Pancreas (tissue), 10 donors: ENCODE results near the gene AARSD1. TPM values are rescaled to one million over a fixed set of nuclear protein-coding genes. Genes with fewer than 3 reads are reported as not detected.
"Not testable (repeated sequence)": the region's sequence is repeated elsewhere in the genome, so short reads cannot be mapped to it uniquely, and the experiment has no call there.

Experiments
- ATAC-seq, 4 donors: fragments of 200-7000 bp; cut with Tn5 transposase; one replicate each; pipeline versions ENCODE4 v1.8.0 to v1.9.1; 2020; ENCODE audit warnings: mild to moderate bottlenecking in 4 of 4, moderate library complexity in 4 of 4
- DNase-seq, 6 donors: peaks; one replicate each; pipeline ENCODE4 v3.0.0-alpha.2; 2020
- FAIRE-seq: peaks from 2 replicates; lab custom pipeline; 2012; peaks lifted over from hg19 to GRCh38; lab: Jason Lieb, UNC
- H3K27ac ChIP-seq, 4 donors: fragments of 200-600 bp; sonication (generic); 1 replicate in 3 of 4; 2 replicates in 1 of 4; pipeline versions ENCODE4 v1.5.0 to v1.8.0; 2020
- H3K27me3 ChIP-seq, 4 donors: fragments of 200-600 bp; one replicate each; pipeline ENCODE4 v1.8.0; 2021
- H3K36me3 ChIP-seq, 3 donors: fragments of 200-600 bp; sonication (generic) in 1 of 3; one replicate each; pipeline versions ENCODE4 v1.5.0 to v1.8.0; 2020 to 2021
- H3K4me1 ChIP-seq, 3 donors: fragments of 200-600 bp; one replicate each; pipeline ENCODE4 v1.8.0; 2021
- H3K4me3 ChIP-seq, 4 donors: fragments of 200-600 bp; sonication (generic) in 2 of 4; one replicate each; pipeline versions ENCODE4 v1.5.0 to v1.8.0; 2020 to 2021
- H3K9me3 ChIP-seq, 4 donors: fragments of 200-600 bp; one replicate each; pipeline ENCODE4 v1.8.0; 2021
- WGBS, 2 donors: extraction: QIAGEN DNeasy Blood & Tissue Kit; methylation state at CpG; one replicate each; pipeline ENCODE4 v1.1.7; 2013; 5-methylcytosine and 5-hydroxymethylcytosine counted together
- intact Hi-C, 3 donors: fragments of 100-400 bp; cut with DNase I; formaldehyde crosslinking; loops; one replicate each; pipeline versions ENCODE4 v1.11.1 to v1.14.2; 2022
- polyA plus RNA-seq, 2 donors: library from polyadenylated mRNA; stranded (reverse); fragments of 200-250 nt; gene quantifications; one replicate each; pipeline ENCODE4 v1.2.3, GENCODE V29; 2013
- total RNA-seq, 6 donors: library from RNA; stranded (reverse); fragmentation: NEBNext Ultra II Directional in 4 of 6; extraction: Animal tissue kit (Norgen Biotek cat#: 25700) in 4 of 6; gene quantifications; one replicate each; pipeline versions ENCODE4 v1.2.1 to v1.2.4, GENCODE V29; 2021 to 2023
- TF ChIP-seq, protein P1 (sequence below), 4 donors: fragments of 200-600 bp; sonication (generic) in 3 of 4; IDR thresholded peaks; one replicate each; pipeline versions ENCODE4 v1.5.0 to v1.8.0; 2021; ENCODE audit warnings: antibody characterized with exemption in 4 of 4
- donor health status: healthy with polysubstance abuse.
- donor health status: DM: no; HTN: no; CAD: no; lungs with moderate emphysema.
- donor health status: DM: no; HTN: no; CAD: no.
- donor health status: control.
- donor health status: control.
- donor health status: Bipolar disorder and iron deficiency.
- donor health status: DM: yes; HTN: yes; CAD: no.
- donor health status: DM: no; HTN: no; CAD: no.
- donor health status: DM: no; HTN: no; CAD: no.
- donor health status: DM: yes; HTN: yes; CAD: no.

AARSD1 gene
- total and polyA plus RNA-seq, 8 donors = 20.4 to 89.1 (median 27.9) TPM

DNA sequence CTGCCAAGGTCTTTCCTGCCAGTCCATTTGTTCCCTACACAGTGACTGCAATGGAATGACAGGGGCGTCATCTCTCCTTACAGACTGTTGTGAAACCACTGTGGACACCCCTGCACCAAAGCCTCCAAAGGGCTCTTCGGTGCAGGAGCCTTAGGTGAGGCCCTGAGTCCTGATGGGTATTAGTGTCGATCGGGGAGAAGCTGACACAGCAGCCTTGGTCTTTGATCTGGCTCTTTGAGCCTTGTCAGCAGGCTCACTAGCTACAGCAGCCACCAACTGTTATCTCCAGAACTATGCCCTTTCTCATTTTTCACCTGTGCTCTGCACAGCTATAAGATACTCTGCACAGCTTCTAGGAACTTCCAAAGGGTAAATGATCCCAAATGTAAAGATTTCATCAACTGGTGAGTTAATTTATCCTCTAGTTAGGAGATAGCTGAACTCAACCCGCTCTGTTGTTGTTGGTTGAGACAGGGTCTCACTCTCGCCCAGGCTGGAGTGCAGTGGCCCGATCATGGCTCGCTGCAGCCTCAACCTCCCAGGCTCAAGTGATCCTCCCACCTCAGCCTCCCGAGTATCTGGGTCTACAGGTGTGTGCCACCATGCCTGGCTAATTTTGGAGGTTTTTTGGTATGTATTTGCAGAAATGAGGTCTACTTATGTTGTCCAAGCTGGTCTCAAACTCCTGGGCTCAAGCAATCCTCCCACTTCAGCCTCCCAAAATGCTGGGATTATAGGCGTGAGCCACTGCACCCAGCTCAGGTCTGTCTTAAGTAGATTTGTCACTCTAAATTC is 44.0 kb downstream of the AARSD1 start:
- TF ChIP-seq, protein P1, sequence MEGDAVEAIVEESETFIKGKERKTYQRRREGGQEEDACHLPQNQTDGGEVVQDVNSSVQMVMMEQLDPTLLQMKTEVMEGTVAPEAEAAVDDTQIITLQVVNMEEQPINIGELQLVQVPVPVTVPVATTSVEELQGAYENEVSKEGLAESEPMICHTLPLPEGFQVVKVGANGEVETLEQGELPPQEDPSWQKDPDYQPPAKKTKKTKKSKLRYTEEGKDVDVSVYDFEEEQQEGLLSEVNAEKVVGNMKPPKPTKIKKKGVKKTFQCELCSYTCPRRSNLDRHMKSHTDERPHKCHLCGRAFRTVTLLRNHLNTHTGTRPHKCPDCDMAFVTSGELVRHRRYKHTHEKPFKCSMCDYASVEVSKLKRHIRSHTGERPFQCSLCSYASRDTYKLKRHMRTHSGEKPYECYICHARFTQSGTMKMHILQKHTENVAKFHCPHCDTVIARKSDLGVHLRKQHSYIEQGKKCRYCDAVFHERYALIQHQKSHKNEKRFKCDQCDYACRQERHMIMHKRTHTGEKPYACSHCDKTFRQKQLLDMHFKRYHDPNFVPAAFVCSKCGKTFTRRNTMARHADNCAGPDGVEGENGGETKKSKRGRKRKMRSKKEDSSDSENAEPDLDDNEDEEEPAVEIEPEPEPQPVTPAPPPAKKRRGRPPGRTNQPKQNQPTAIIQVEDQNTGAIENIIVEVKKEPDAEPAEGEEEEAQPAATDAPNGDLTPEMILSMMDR (IDR thresholded peaks at IDR 0.05) = no peak
- DNase-seq (no peak), FAIRE-seq (no peak), ATAC-seq (peak; percentile 36 to 61 (median 54))
- 64 to 71% methylated on average over 10 of the region's 10 CpGs for WGBS, 2 donors
- Histone ChIP-seq H3K27me3 (no peaks in the 10 kb centered on the region), H3K36me3 (no peaks in the 10 kb centered on the region), H3K9me3 (no peaks in the 10 kb centered on the region), H3K27ac (peak overlapping the region in 3 of 4 donors; percentile 28 to 48 (median 45)), H3K4me3 (no peak overlapping the region), H3K4me1 (peaks cover 31 to 41% (median 36%) of the 10 kb centered on the region in 3 donors)
- intact Hi-C loops = no loop called here

DNA sequence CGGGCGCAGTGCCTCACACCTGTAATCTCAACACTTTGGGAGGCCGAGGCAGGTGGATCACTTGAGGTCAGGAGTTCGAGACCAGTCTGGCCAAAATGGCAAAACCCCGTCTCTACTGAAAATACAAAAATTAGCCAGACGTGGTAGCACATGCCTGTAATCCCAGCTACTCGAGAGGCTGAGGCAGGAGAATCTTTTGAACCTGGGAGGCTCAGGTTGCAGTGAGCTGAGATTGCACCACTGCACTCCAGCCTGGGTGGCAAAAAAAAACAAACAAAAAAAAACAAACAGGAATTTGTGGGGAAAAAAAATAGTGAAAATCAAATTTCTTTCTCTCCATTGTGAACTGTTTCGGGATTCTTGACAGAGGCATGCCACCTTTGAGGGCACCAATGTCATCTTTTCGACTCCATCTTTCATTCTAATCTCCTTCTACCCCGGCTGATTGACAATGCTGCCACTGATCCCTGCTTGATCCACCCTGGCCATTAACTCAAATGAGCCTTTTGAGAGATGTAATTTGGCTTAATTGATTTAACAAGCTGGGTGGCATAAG is 44.7 kb downstream of the AARSD1 start:
- H3K4me3 ChIP-seq, DNase-seq, FAIRE-seq, intact Hi-C loops, H3K9me3 ChIP-seq, H3K36me3 ChIP-seq, H3K27me3 ChIP-seq, ATAC-seq: not testable (repeated sequence)
- Histone ChIP-seq H3K27ac (peak overlapping the region; percentile 24 to 62 (median 56)), H3K4me1 (peaks cover 31 to 45% (median 36%) of the 10 kb centered on the region in 3 donors)
- WGBS, 2 donors = 57% methylated on average over 10 of the region's 10 CpGs

DNA sequence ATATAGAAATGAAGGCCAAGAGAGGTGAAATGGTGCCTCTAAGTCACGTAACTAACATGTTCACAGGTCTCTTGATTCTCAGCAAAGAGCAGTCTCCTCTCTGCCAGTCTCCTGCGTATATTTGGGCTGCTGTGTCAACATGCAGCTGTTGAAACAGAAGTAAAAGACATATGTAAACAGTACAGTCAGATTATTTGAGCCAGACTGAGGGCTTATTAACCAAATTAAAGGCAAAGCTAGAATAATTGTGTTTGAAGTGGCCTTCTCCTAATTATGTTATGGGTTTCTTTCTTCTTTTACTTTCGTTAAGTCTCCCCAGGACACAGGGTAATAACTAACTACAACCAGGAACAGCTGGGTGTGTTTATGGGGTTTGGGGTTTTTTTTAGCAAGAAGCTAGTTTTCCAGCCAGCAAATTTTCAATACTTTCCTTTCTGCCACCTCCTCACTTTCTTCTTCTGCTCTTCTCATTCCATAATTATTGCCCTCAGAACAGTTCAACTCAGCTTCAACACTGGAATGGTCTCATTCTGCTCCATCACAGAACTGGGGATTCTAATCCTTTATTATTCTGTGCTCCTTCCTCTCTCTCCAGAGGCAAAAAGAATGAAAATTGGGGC is 45.2 kb downstream of the AARSD1 start:
- H3K4me1 ChIP-seq = peaks cover 31 to 48% (median 36%) of the 10 kb centered on the region in 3 donors
- FAIRE-seq (no peak), DNase-seq (peak in 3 of 6 donors; percentile 36 to 53 (median 43)), ATAC-seq (peak; percentile 76 to 86 (median 84))
- H3K36me3 ChIP-seq = no peaks in the 10 kb centered on the region
- peak overlapping the region in 1 of 4 donors; percentile 8 for H3K4me3 ChIP-seq
- TF ChIP-seq, protein P1 (IDR thresholded peaks at IDR 0.05) = no peak
- 11 to 14% methylated on average over 3 of the region's 3 CpGs for WGBS, 2 donors
- no peaks in the 10 kb centered on the region for H3K27me3 ChIP-seq
- H3K27ac ChIP-seq = peak overlapping the region; percentile 24 to 62 (median 56)
- H3K9me3 ChIP-seq = no peaks in the 10 kb centered on the region
- intact Hi-C loops = no loop called here

DNA sequence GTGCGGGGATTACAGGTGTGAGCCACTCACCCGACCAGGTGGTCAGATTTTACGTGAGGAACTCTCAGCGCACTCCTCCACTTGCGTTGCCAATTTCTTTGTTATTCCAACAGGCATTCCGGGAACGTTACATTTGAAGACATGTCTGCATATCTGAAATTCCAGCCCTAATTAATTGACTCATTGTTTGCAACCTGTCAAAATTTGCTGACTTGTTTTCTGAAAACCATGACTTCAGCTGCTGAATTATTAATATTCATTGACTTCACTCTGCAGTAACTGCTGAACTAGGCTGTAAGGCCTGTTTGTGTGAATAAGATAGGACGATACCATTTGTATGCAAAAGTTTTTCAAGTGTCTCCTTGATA is 47.0 kb downstream of the AARSD1 start:
- H3K9me3 ChIP-seq = no peaks in the 10 kb centered on the region
- H3K36me3 ChIP-seq = no peaks in the 10 kb centered on the region
- peaks cover 31 to 48% (median 36%) of the 10 kb centered on the region in 3 donors for H3K4me1 ChIP-seq
- 48 to 49% methylated on average over 8 of the region's 8 CpGs for WGBS, 2 donors
- ATAC-seq = peak in 2 of 4 donors; percentile 5 to 21
- H3K4me3 ChIP-seq = no peak overlapping the region
- TF ChIP-seq, protein P1 (IDR thresholded peaks at IDR 0.05) = no peak
- H3K27me3 ChIP-seq = no peaks in the 10 kb centered on the region
- intact Hi-C loops = no loop called here
- no peak for FAIRE-seq
- DNase-seq = peak in 1 of 6 donors; percentile 37
- H3K27ac ChIP-seq = peak overlapping the region in 2 of 4 donors; percentile 0 to 35

DNA sequence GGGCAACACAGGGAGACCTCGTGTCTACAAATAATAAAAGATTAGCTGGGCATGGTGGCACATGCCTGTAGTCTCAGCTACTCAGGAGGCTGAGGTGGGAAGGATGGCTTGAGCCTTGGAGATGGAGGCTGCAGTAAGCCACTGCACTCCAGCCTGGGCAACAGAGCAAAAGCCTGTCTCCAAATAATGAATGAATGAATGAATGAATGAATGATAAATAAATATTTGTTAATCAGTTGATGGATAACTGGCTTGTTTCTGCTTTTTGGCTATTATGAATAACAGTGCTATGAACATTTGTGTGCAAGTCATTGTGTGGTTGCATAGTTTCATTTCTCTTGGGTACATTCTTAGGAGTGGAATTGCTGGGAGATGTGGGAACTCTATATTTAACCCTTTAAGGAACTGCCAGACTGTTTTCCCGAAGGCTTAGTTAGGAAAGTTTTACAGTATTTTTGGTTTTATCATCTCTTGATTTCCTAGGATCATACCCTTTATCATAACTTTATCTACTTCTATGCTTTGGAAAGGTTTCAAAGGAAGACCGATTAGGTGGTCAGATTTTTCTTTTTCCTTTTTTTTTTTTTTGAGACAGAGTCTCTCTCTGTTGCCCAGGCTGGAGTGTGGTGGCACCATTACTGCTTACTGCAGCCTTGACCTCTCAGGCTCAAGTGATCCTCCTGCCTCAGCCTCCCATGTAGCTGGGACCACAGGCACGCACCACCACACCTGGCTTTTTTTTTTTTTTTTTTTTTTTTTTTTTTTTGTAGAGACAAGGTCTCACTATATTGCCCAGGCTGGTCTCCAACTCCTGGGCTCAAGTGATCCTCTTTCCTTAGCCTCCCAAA is 47.6 kb downstream of the AARSD1 start:
- H3K4me1 ChIP-seq = peaks cover 31 to 48% (median 36%) of the 10 kb centered on the region in 3 donors
- H3K4me3 ChIP-seq, ATAC-seq, FAIRE-seq, H3K27ac ChIP-seq, H3K9me3 ChIP-seq, H3K36me3 ChIP-seq, intact Hi-C loops, H3K27me3 ChIP-seq, DNase-seq: not testable (repeated sequence)
- 77 to 80% methylated on average over 4 of the region's 4 CpGs for WGBS, 2 donors

DNA sequence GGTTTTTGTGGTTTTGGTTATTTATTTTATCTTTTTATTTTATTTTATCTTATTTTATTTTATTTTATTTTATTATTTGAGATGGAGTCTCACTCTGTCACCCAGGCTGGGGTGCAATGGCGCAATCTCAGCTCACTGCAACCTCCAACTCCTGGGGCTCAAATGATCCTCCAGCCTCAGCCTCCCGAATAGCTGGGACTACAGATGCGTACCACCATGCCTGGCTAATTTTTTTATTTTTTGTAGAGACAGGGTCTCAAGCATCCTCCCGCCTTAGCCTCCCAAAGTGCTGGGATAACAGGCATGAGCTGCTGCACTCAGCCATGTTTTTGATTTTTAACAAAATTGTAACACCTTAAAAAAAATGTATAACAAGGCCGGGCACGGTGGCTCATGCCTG is 49.0 kb downstream of the AARSD1 start:
- 93 to 95% methylated on average over 6 of the region's 6 CpGs for WGBS, 2 donors

More for the DNA sequence above, 49.0 kb downstream of the AARSD1 start:
- peaks cover 21 to 37% (median 25%) of the 10 kb centered on the region in 3 donors for H3K4me1 ChIP-seq
- H3K4me3 ChIP-seq, ATAC-seq, H3K27me3 ChIP-seq, FAIRE-seq, H3K36me3 ChIP-seq, DNase-seq, H3K9me3 ChIP-seq, intact Hi-C loops, H3K27ac ChIP-seq: not testable (repeated sequence)
